HCT116 (cell line): ENCODE results near the gene RHCE. TPM values are rescaled to one million over a fixed set of nuclear protein-coding genes. Genes with fewer than 3 reads are reported as not detected.

ENCODE experiments used
- ATAC-seq: fragments of 200-7000 bp; cut with Tn5 transposase; 2 replicates; pipeline ENCODE4 v1.9.1; 2020; ENCODE audit warnings: mild to moderate bottlenecking, moderate library complexity
- BruUV-seq: library from RNA; stranded (reverse); fragments of 400-500 nt; replicated peaks from 2 replicates; lab custom pipeline; 2021; lab: Mats Ljungman, UMichigan
- CTCF ChIA-PET: fragments of 300-600 bp; sonication (Branson Sonifier 250); formaldehyde crosslinking; loops from one replicate; lab custom pipeline; 2021; ENCODE audit warnings: antibody characterized with exemption; lab: Charles Lee
- POLR2A ChIA-PET: fragments of 300-600, 350-600 bp; sonication (Branson Sonifier 250); formaldehyde crosslinking; loops from one replicate; lab custom pipeline; 2021; ENCODE audit warnings: antibody characterized with exemption; lab: Charles Lee
- RAD21 ChIA-PET, 2 experiments: fragments of 300-600 bp; sonication (Branson Sonifier 250); formaldehyde crosslinking; loops; one replicate each; lab custom pipeline; 2023; ENCODE audit warnings: low total read pairs in 2 of 2; ENCODE audit not compliant: uncharacterized antibody in 2 of 2, unreplicated experiment in 2 of 2, low non-redundant PET in 1 of 2; lab: Charles Lee
- DNase-seq: peaks from one replicate; pipeline ENCODE4 v3.0.0-alpha.2; 2010; ENCODE audit warnings: low read depth, low spot score
- H2AFZ ChIP-seq: fragments of 200-600 bp; shearing (Covaris generic), sonication (generic); 2 replicates; pipeline ENCODE4 v1.6.1; 2017; ENCODE audit warnings: low read depth, mixed run types, mixed read lengths, antibody characterized with exemption, low read length; ENCODE audit not compliant: poor library complexity, severe bottlenecking
- H3K27ac ChIP-seq: 2 replicates; pipeline ENCODE4 v1.5.1; 2012; ENCODE audit warnings: low read depth, low read length
- H3K27me3 ChIP-seq: fragments of 200-600 bp; sonication (generic); 2 replicates; pipeline ENCODE4 v1.6.1; 2016; ENCODE audit warnings: mixed run types, low read length, mixed read lengths; ENCODE audit not compliant: insufficient read depth
- H3K36me3 ChIP-seq, 2 experiments: fragments of 200-500 bp in 1 of 2; fragments of 200-600 bp in 1 of 2; sonication (Bioruptor generic) in 1 of 2; sonication (generic) in 1 of 2; 2 replicates each; pipeline versions ENCODE4 v1.5.1 to v1.6.1; 2014 to 2016; ENCODE audit warnings: low read length in 2 of 2, inconsistent platforms in 1 of 2, mixed read lengths in 1 of 2, mixed run types in 1 of 2; ENCODE audit not compliant: insufficient read depth in 2 of 2, control insufficient read depth in 1 of 2
- H3K4me1 ChIP-seq, 2 experiments: fragments of 200-600 bp in 1 of 2; sonication (generic) in 1 of 2; 2 replicates each; pipeline versions ENCODE4 v1.5.1 to v1.6.1; 2012 to 2017; ENCODE audit warnings: low read length in 2 of 2, inconsistent platforms in 1 of 2, mild to moderate bottlenecking in 1 of 2, mixed read lengths in 1 of 2, mixed run types in 1 of 2, moderate library complexity in 1 of 2; ENCODE audit not compliant: insufficient read depth in 2 of 2, control insufficient read depth in 1 of 2
- H3K4me2 ChIP-seq: fragments of 200-600 bp; sonication (generic); 2 replicates; pipeline ENCODE4 v1.6.1; 2017; ENCODE audit warnings: mixed run types, low read length, mixed read lengths
- H3K4me3 ChIP-seq, 2 experiments: fragments of 200-600 bp in 1 of 2; sonication (generic) in 1 of 2; replicated peaks in 1 of 2; 2 replicates each; pipeline ENCODE4 v1.5.1; 2011 to 2016; ENCODE audit warnings: low read length in 2 of 2, control low read depth in 1 of 2, low read depth in 1 of 2, mild to moderate bottlenecking in 1 of 2, mixed read lengths in 1 of 2, mixed run types in 1 of 2
- H3K79me2 ChIP-seq: fragments of 200-600 bp; sonication (generic); 2 replicates; pipeline ENCODE4 v1.6.1; 2017; ENCODE audit warnings: mild to moderate bottlenecking, mixed run types, low read length, moderate library complexity, mixed read lengths; ENCODE audit not compliant: insufficient read depth
- H3K9ac ChIP-seq: fragments of 200-600 bp; sonication (generic); 2 replicates; pipeline ENCODE4 v1.6.1; 2016; ENCODE audit warnings: low read length, mixed read lengths
- H3K9me2 ChIP-seq: fragments of 200-600 bp; sonication (generic), shearing (Covaris generic); 2 replicates; pipeline ENCODE4 v1.6.1; 2017; ENCODE audit warnings: mixed run types, mild to moderate bottlenecking, moderate library complexity; ENCODE audit not compliant: insufficient read depth
- H3K9me3 ChIP-seq, 2 experiments: fragments of 200-500 bp in 1 of 2; fragments of 200-600 bp in 1 of 2; sonication (Bioruptor generic) in 1 of 2; sonication (generic) in 1 of 2; 2 replicates each; pipeline ENCODE4 v1.6.1; 2014 to 2017; ENCODE audit warnings: low read length in 2 of 2, mixed read lengths in 2 of 2, inconsistent platforms in 1 of 2, low read depth in 1 of 2, mild to moderate bottlenecking in 1 of 2, mixed run types in 1 of 2, moderate library complexity in 1 of 2; ENCODE audit not compliant: control insufficient read depth in 1 of 2, insufficient read depth in 1 of 2
- H4K20me1 ChIP-seq: fragments of 200-600 bp; sonication (generic), shearing (Covaris generic); 2 replicates; pipeline ENCODE4 v1.6.1; 2017; ENCODE audit warnings: mixed run types, mild to moderate bottlenecking, moderate library complexity; ENCODE audit not compliant: insufficient read depth
- CEBPB ChIP-seq: IDR thresholded peaks from 2 replicates; pipeline ENCODE4 v1.6.1; 2012; ENCODE audit warnings: low read depth
- EGR1 ChIP-seq: IDR thresholded peaks from 2 replicates; pipeline ENCODE4 v1.6.1; 2012; ENCODE audit warnings: low read depth
- EZH2phosphoT487 ChIP-seq: fragments of 200-600 bp; IDR thresholded peaks from 2 replicates; pipeline ENCODE4 v1.6.1; 2018; ENCODE audit warnings: antibody characterized with exemption, borderline replicate concordance
- FOSL1 ChIP-seq: IDR thresholded peaks from 2 replicates; pipeline ENCODE4 v1.6.1; 2012; ENCODE audit warnings: low read depth
- REST ChIP-seq: IDR thresholded peaks from 2 replicates; pipeline ENCODE4 v1.6.1; 2012; ENCODE audit warnings: low read depth
- SP1 ChIP-seq: IDR thresholded peaks from 2 replicates; pipeline ENCODE4 v1.6.1; 2012; ENCODE audit warnings: low read depth
- ZBTB33 ChIP-seq: IDR thresholded peaks from 2 replicates; pipeline ENCODE4 v1.6.1; 2011; ENCODE audit warnings: mild to moderate bottlenecking, low read length, moderate library complexity; ENCODE audit not compliant: insufficient replicate concordance; ENCODE audit errors: extremely low read depth
- intact Hi-C: fragments of 100-400 bp; cut with micrococcal nuclease; formaldehyde crosslinking; loops from 2 replicates; pipeline ENCODE4 v1.10.0; 2022
- total RNA-seq: library from RNA; stranded (reverse); gene quantifications from one replicate; pipeline ENCODE4 v1.2.1, GENCODE V29; 2021; ENCODE audit not compliant: unreplicated experiment

RHCE gene
- total RNA-seq, 1 experiment from 2014 or later, result 0.64 TPM

- peaks cover 15 to 16% of the 10 kb centered on the region in 2 experiments for H3K36me3 ChIP-seq
- peaks cover 5 to 23% of the 10 kb centered on the region in 2 experiments; a peak in 3 of 4 replicates for H3K4me1 ChIP-seq
- no peak overlapping the region for H3K27ac ChIP-seq
- BruUV-seq, result no TSS peak
- peaks cover 4% of the 10 kb centered on the region; the same call in 1 of the 2 replicates for H4K20me1 ChIP-seq
- H3K9me2 ChIP-seq, result no peaks in the 10 kb centered on the region
- POLR2A ChIA-PET, result no interaction called here
- ATAC-seq (no peak), DNase-seq (no peak)
- no peaks in the 10 kb centered on the region for H3K27me3 ChIP-seq
- RAD21 ChIA-PET, result no interaction called here
- CTCF ChIA-PET, result no interaction called here
- no peaks in the 10 kb centered on the region for H3K79me2 ChIP-seq
- no peak overlapping the region for H3K4me2 ChIP-seq
- no peak overlapping the region for H3K9ac ChIP-seq
- no peak overlapping the region for H2AFZ ChIP-seq
- intact Hi-C loops, result no loop called here
- H3K4me3 ChIP-seq, result no peak overlapping the region
- TF ChIP-seq EZH2phosphoT487 (no peak), REST (no peak), SP1 (no peak), EGR1 (no peak), FOSL1 (no peak), ZBTB33 (no peak), CEBPB (no peak)
- no peaks in the 10 kb centered on the region for H3K9me3 ChIP-seq
These were observed 63.8 kb downstream of the RHCE start for GRCh38 chr1:25356848-25357247.
